ENCODE results near the gene AAMDC.

The AAMDC gene

GRCh38 chr11:77779935-77780334, 41.0 kb upstream of the AAMDC start:
- TF ChIP-seq CTCF (IDR thresholded peaks at IDR 0.05; ENCODE audit: unreplicated experiment in 3 of 3): no peak
- no peak overlapping the region for H3K27ac Mint-ChIP-seq
- no peaks in the 10 kb centered on the region for H3K9me3 Mint-ChIP-seq
- H3K36me3 Mint-ChIP-seq (ENCODE audit: low read depth): peaks cover 11% of the 10 kb centered on the region
- H3K4me3 Mint-ChIP-seq: no peak overlapping the region
- no peaks in the 10 kb centered on the region for H3K4me1 Mint-ChIP-seq
- no peaks in the 10 kb centered on the region for H3K27me3 Mint-ChIP-seq (ENCODE audit: low read depth)

GRCh38 chr11:77783025-77783424, 37.9 kb upstream of the AAMDC start:
- H3K27ac Mint-ChIP-seq: no peak overlapping the region
- H3K4me1 Mint-ChIP-seq: no peaks in the 10 kb centered on the region

GRCh38 chr11:77784572-77784971, 36.4 kb upstream of the AAMDC start:
- H3K4me3 Mint-ChIP-seq: no peak overlapping the region
- no peaks in the 10 kb centered on the region for H3K4me1 Mint-ChIP-seq
- peaks cover 18% of the 10 kb centered on the region for H3K36me3 Mint-ChIP-seq (ENCODE audit: low read depth)
- no peaks in the 10 kb centered on the region for H3K27me3 Mint-ChIP-seq (ENCODE audit: low read depth)
- H3K9me3 Mint-ChIP-seq: peaks cover 2% of the 10 kb centered on the region
- no peak overlapping the region for H3K27ac Mint-ChIP-seq
- TF ChIP-seq CTCF (IDR thresholded peaks at IDR 0.05; ENCODE audit: unreplicated experiment in 3 of 3): no peak

More at GRCh38 chr11:77783025-77783424, 37.9 kb upstream of the AAMDC start:
- Mint-ChIP-seq H3K9me3 (no peaks in the 10 kb centered on the region), H3K36me3 (ENCODE audit: low read depth) (peaks cover 8% of the 10 kb centered on the region), H3K4me3 (no peak overlapping the region), H3K27me3 (ENCODE audit: low read depth) (no peaks in the 10 kb centered on the region)
- no peak for TF ChIP-seq CTCF (IDR thresholded peaks at IDR 0.05; ENCODE audit: unreplicated experiment in 3 of 3)

GRCh38 chr11:77789061-77789730, 31.7 kb upstream of the AAMDC start:
- Mint-ChIP-seq H3K36me3 (ENCODE audit: low read depth) (peaks cover 56% of the 10 kb centered on the region), H3K9me3 (peaks cover 38% of the 10 kb centered on the region), H3K4me1 (no peaks in the 10 kb centered on the region), H3K27me3 (ENCODE audit: low read depth) (no peaks in the 10 kb centered on the region), H3K27ac (peak overlapping the region in 1 of 3 experiments; percentile 5), H3K4me3 (no peak overlapping the region)
- no peak for TF ChIP-seq CTCF (IDR thresholded peaks at IDR 0.05; ENCODE audit: unreplicated experiment in 3 of 3)

DNA sequence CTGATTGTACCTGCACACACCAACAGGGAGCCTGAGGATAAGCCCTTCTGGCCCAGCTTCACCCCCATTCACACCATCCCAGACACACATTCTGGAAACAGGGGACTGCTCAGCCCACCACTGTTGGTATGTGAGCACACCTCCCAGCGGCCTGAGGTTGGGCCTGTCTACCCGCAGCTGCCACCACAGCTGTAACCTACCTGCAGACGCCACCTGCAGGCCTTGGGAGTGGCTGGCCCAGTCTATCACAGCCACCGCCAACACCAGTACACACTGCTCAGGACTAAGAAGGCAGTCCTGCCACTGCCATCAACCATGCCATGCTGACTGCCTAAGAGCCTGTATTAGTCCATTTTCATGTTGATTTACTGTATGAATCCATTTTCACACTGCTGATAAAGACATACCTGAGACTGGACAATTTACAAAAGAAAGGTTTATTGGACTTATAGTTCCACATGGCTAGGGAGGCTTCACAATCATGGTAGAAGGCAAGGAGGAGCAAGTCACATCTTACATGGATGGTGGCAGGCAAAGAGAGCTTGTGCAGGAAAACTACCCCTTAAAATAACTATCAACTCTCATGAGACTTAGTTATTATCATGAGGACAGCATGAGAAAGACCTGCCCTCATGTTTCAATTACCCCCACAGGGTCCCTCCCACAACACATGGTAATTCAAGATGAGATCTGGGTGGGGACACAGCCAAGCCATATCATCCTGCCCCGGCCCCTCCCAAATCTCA, 31.0 kb upstream of the AAMDC start:
- H3K9me3 Mint-ChIP-seq: peaks cover 43% of the 10 kb centered on the region
- H3K27me3 Mint-ChIP-seq (ENCODE audit: low read depth): no peaks in the 10 kb centered on the region
- TF ChIP-seq CTCF (IDR thresholded peaks at IDR 0.05; ENCODE audit: unreplicated experiment in 3 of 3): no peak
- H3K4me1 Mint-ChIP-seq: no peaks in the 10 kb centered on the region
- peaks cover 63% of the 10 kb centered on the region for H3K36me3 Mint-ChIP-seq (ENCODE audit: low read depth)
- H3K4me3 Mint-ChIP-seq: no peak overlapping the region
- H3K27ac Mint-ChIP-seq: no peak overlapping the region

Data from nephron (organoid).